ENCODE results near the gene GCA.
A peak's percentile ranks its signal among the peaks of the same experiment; 100 is the strongest.

GCA gene

DNA sequence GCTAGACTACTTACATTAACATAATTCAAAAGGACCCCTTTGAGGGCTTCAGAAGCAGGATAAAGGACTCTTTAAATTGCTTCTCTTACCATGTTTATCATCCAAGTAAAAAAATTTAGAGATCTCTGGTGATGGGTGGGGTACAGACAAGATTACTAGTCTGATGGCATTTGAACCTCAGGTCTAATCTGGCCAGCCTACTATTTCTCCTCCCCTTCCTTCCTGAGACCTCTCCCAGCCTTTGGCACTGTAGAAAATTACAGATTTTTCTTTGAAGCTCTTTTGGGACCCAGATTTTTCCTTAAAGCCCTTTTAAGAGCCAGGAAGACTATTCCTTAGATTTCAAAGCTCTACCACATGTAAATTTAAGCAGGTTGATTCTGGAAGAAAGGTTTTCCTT, 28.9 kb downstream of the GCA start:
- DNase-seq (ENCODE audit: low read depth) = no peak
- H3K9ac ChIP-seq (ENCODE audit: low read length) = no peak overlapping the region
- H3K4me1 ChIP-seq (ENCODE audit: control insufficient read depth, insufficient read depth, low read length) = peaks cover 38% of the 10 kb centered on the region
- no peak overlapping the region for H3K4me3 ChIP-seq (ENCODE audit: low read length)
- H3K9me3 ChIP-seq (ENCODE audit: control insufficient read depth, low read length) = no peaks in the 10 kb centered on the region
- H3K36me3 ChIP-seq (ENCODE audit: control insufficient read depth, insufficient read depth, low read length, severe bottlenecking) = no peaks in the 10 kb centered on the region
- no peaks in the 10 kb centered on the region for H3K27me3 ChIP-seq (replicated peaks; ENCODE audit: control insufficient read depth, insufficient read depth, low read length)

DNA sequence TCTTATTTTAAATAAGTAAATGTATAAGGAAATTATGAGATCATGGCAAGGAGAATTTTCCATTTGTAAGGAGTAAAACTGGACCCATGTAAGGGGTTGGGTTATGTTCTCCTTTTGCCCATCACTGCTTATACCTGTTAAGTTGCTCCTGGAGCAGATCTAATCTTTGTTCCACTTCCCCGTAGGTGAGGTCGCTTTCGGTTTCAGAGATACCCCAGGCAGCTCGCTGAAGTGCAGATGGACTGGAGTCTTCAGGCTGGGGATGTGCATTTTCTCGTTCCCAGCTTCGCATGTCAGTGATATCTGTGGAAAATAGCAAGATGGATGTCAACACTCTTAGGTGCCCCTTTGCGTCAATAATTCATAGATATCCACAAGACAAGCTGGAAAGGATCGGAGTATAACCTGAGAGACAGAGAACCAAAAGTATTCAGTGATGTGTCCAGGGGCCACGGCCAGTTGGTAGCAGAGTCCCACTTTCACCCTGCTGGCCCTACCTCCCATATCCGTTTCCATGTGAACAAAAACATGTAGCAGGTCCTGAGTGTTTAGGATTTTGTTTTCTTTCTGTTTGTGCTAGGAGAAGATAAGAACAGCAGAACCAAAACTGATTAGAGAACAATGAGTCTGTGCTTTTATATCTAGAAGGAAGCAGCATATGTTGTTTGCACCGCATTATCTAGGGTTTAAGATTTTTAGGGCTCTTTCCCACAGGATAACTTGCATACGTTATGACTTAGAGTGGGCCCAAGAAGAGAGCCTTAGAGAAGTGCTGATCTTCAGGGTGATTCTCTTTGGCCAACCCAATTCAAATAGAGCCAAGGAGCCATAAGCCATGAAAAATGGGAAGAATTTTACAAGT, 36.0 kb downstream of the GCA start:
- no peaks in the 10 kb centered on the region for H3K27me3 ChIP-seq (replicated peaks; ENCODE audit: control insufficient read depth, insufficient read depth, low read length)
- peaks cover 5% of the 10 kb centered on the region for H3K4me1 ChIP-seq (ENCODE audit: control insufficient read depth, insufficient read depth, low read length)
- no peak for DNase-seq (ENCODE audit: low read depth)
- H3K4me3 ChIP-seq (ENCODE audit: low read length) = no peak overlapping the region
- H3K36me3 ChIP-seq (ENCODE audit: control insufficient read depth, insufficient read depth, low read length, severe bottlenecking) = no peaks in the 10 kb centered on the region
- H3K9ac ChIP-seq (ENCODE audit: low read length) = no peak overlapping the region
- H3K9me3 ChIP-seq (ENCODE audit: control insufficient read depth, low read length) = no peaks in the 10 kb centered on the region

DNA sequence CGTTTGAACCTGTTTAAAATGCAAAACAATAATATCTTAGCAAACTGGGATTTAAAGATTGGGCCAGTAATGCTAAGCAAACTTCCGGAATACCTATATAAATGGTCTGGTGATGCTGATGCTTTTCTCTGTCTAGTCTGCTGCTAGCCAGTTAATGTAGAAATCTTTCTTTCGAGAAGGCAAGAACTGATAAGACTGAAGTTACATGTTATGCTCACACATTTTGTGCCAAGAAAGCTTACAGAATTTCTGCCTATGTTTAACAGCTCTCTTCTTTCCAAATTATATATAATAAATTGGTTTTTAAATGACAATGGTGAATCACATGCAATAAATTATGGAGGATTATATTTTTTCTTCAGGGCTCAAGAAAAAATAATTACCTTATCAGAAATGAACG, 37.9 kb downstream of the GCA start:
- Histone ChIP-seq H3K4me3 (ENCODE audit: low read length) (no peak overlapping the region), H3K4me1 (ENCODE audit: control insufficient read depth, insufficient read depth, low read length) (peaks cover 5% of the 10 kb centered on the region), H3K9me3 (ENCODE audit: control insufficient read depth, low read length) (no peaks in the 10 kb centered on the region), H3K27me3 (replicated peaks; ENCODE audit: control insufficient read depth, insufficient read depth, low read length) (no peaks in the 10 kb centered on the region), H3K9ac (ENCODE audit: low read length) (no peak overlapping the region), H3K36me3 (ENCODE audit: control insufficient read depth, insufficient read depth, low read length, severe bottlenecking) (no peaks in the 10 kb centered on the region)
- no peak for DNase-seq (ENCODE audit: low read depth)

DNA sequence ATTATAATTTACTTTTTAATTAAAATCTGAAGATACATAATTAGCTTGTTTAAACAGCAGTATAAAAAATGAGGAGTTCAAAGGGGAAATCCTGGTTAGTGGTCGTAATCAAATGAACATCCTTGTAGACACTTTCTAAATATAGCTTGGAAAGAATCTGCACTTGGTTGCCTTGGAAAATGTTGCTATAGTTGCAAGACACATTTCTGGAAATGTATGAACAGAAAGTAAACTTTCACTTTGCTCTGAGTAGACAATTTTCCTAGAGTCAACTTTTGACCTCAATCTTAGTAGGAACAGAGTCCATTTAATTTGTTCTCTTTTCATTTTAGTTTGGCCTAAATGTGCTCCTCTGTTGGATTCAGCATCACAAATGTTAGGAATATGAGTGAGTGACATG, 38.3 kb downstream of the GCA start:
- Histone ChIP-seq H3K27me3 (replicated peaks; ENCODE audit: control insufficient read depth, insufficient read depth, low read length) (no peaks in the 10 kb centered on the region), H3K9ac (ENCODE audit: low read length) (no peak overlapping the region)
- DNase-seq (ENCODE audit: low read depth) = peak; percentile 1

DNA sequence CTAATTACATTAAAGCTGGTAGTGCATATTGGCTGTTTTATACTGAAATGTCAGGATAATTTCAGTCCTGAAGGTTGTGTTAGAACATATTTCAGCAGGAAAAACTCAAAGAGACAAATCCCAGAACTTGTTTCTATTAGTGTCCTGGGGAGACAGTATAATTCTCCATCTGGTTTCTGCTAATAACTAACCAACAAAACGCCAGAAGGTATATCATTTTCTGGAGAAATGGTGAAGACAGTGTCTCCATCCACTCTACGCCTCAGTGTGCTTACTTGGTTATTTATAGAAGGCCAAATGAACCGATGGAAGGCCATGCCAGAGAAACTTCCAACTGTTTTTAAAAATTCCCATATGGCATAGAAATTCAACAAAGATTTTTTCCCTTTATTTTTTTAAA, 41.6 kb downstream of the GCA start:
- no peak overlapping the region for H3K4me3 ChIP-seq (ENCODE audit: low read length)
- no peaks in the 10 kb centered on the region for H3K36me3 ChIP-seq (ENCODE audit: control insufficient read depth, insufficient read depth, low read length, severe bottlenecking)
- no peaks in the 10 kb centered on the region for H3K27me3 ChIP-seq (replicated peaks; ENCODE audit: control insufficient read depth, insufficient read depth, low read length)
- H3K9me3 ChIP-seq (ENCODE audit: control insufficient read depth, low read length) = no peaks in the 10 kb centered on the region
- H3K9ac ChIP-seq (ENCODE audit: low read length) = no peak overlapping the region
- DNase-seq (ENCODE audit: low read depth) = no peak
- H3K4me1 ChIP-seq (ENCODE audit: control insufficient read depth, insufficient read depth, low read length) = peaks cover 5% of the 10 kb centered on the region

More for the DNA sequence above, 38.3 kb downstream of the GCA start:
- Histone ChIP-seq H3K4me3 (ENCODE audit: low read length) (no peak overlapping the region), H3K36me3 (ENCODE audit: control insufficient read depth, insufficient read depth, low read length, severe bottlenecking) (no peaks in the 10 kb centered on the region), H3K9me3 (ENCODE audit: control insufficient read depth, low read length) (no peaks in the 10 kb centered on the region), H3K4me1 (ENCODE audit: control insufficient read depth, insufficient read depth, low read length) (peaks cover 5% of the 10 kb centered on the region)

DNA sequence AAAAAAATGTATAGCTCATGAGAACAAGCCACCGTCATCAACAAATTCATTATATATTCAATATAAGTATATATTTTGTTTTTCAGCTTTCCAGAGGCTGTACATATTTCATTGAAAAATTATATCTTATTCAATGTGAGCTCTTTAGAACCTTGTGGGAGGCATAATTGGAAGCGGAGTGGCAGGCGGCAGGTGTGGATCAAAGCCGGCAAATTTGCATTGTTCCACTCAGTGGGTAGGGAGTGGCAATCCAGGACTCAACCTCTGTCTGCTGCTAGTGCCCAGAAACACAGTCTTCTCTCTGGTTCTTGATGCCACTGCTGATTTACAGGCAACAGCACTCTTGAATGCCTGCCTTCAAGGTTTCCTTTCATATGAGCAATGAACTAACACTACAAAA, 46.9 kb downstream of the GCA start:
- Histone ChIP-seq H3K36me3 (ENCODE audit: control insufficient read depth, insufficient read depth, low read length, severe bottlenecking) (no peaks in the 10 kb centered on the region), H3K4me3 (ENCODE audit: low read length) (no peak overlapping the region), H3K4me1 (ENCODE audit: control insufficient read depth, insufficient read depth, low read length) (no peaks in the 10 kb centered on the region), H3K27me3 (replicated peaks; ENCODE audit: control insufficient read depth, insufficient read depth, low read length) (no peaks in the 10 kb centered on the region), H3K9me3 (ENCODE audit: control insufficient read depth, low read length) (no peaks in the 10 kb centered on the region), H3K9ac (ENCODE audit: low read length) (no peak overlapping the region)
- DNase-seq (ENCODE audit: low read depth) = no peak

DNA sequence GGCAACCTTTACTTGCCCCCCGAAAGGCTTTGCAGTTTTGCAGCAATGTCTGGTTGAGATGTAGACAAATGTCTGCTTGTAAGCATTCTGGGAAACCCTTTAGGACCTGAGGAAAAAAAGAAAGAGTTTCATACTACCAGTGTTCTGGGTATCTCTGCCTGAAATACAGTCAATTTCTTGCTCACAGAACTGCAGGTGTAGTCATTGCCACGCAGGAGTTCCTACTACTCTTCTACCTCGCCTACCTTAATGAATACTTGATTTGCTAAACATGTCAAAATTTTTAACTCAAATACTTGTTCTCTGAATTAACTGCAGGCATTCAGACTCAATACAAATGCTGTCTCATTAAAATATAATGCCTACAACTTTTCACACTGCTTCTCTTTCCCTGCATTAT, 56.4 kb downstream of the GCA start:
- Histone ChIP-seq H3K9ac (ENCODE audit: low read length) (no peak overlapping the region), H3K4me3 (ENCODE audit: low read length) (no peak overlapping the region), H3K27me3 (replicated peaks; ENCODE audit: control insufficient read depth, insufficient read depth, low read length) (no peaks in the 10 kb centered on the region)

DNA sequence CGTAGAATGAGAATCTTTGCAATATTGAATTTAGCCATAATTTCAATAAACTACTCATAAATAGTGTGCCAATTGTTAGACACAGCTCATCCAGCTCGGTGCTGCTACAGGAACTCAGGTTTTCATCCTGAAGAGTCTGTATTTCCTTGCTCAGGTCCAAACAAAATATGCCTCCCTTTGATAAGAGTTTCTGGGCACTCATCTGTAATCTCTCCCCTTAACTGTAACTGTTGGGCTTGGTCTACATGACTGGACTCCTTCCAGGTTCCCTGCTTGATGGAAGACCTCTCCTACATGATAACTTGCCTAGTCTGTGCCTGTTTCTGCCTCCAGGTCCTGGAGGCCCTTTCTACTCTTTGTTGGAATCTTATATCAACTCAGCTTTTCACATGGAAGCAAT, 57.9 kb downstream of the GCA start:
- H3K4me3 ChIP-seq (ENCODE audit: low read length) = no peak overlapping the region
- DNase-seq (ENCODE audit: low read depth) = no peak

More for the DNA sequence above, 56.4 kb downstream of the GCA start:
- no peak for DNase-seq (ENCODE audit: low read depth)
- Histone ChIP-seq H3K36me3 (ENCODE audit: control insufficient read depth, insufficient read depth, low read length, severe bottlenecking) (no peaks in the 10 kb centered on the region), H3K9me3 (ENCODE audit: control insufficient read depth, low read length) (no peaks in the 10 kb centered on the region), H3K4me1 (ENCODE audit: control insufficient read depth, insufficient read depth, low read length) (no peaks in the 10 kb centered on the region)

DNA sequence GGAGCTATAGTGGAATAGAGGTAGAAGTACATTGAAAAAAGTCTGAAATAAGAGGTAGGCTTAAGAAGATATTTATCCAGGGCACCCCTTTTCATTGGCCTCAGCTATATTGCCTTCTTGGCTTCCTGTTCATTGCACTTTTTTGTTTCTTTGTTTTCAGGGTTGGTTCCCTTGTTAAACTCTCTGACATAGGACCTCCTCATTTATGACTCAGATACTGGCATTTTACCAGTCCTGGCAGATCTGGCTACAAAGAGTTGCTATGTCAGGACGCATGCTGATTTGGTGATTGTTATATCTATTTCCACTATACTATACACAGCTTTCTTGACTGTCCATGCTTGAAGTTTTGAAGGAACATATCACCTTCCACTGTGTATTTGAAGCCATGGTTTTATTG, 60.0 kb downstream of the GCA start:
- H3K36me3 ChIP-seq (ENCODE audit: control insufficient read depth, insufficient read depth, low read length, severe bottlenecking) = no peaks in the 10 kb centered on the region
- H3K9me3 ChIP-seq (ENCODE audit: control insufficient read depth, low read length) = no peaks in the 10 kb centered on the region
- peak; percentile 1 for DNase-seq (ENCODE audit: low read depth)
- H3K4me3 ChIP-seq (ENCODE audit: low read length) = no peak overlapping the region
- no peaks in the 10 kb centered on the region for H3K27me3 ChIP-seq (replicated peaks; ENCODE audit: control insufficient read depth, insufficient read depth, low read length)
- no peak overlapping the region for H3K9ac ChIP-seq (ENCODE audit: low read length)
- no peaks in the 10 kb centered on the region for H3K4me1 ChIP-seq (ENCODE audit: control insufficient read depth, insufficient read depth, low read length)

More for the DNA sequence above, 57.9 kb downstream of the GCA start:
- no peaks in the 10 kb centered on the region for H3K4me1 ChIP-seq (ENCODE audit: control insufficient read depth, insufficient read depth, low read length)
- H3K9ac ChIP-seq (ENCODE audit: low read length) = no peak overlapping the region
- no peaks in the 10 kb centered on the region for H3K9me3 ChIP-seq (ENCODE audit: control insufficient read depth, low read length)
- no peaks in the 10 kb centered on the region for H3K36me3 ChIP-seq (ENCODE audit: control insufficient read depth, insufficient read depth, low read length, severe bottlenecking)
- no peaks in the 10 kb centered on the region for H3K27me3 ChIP-seq (replicated peaks; ENCODE audit: control insufficient read depth, insufficient read depth, low read length)

Measured in adipocyte (in vitro differentiated cells).